ENCODE data around the gene DKKL1. TPM values are rescaled to one million over a fixed set of nuclear protein-coding genes. Genes with fewer than 3 reads are reported as not detected.
"Not testable (repeated sequence)": the region's sequence is repeated elsewhere in the genome, so short reads cannot be mapped to it uniquely, and the experiment has no call there.

The DKKL1 gene
- polyA plus RNA-seq, 1 donor (not counting 4 experiments of a cell fraction or from before 2014, with no cell fraction given): not detected

GRCh38 chr19:49324801-49325576 is 38.7 kb upstream of the DKKL1 start, which contains the start of gene SLC6A16:
SLC6A16 (minus strand) TSS chr19:49325191; CDS start chr19:49311347, 13,844 bp downstream.
- Histone ChIP-seq H4K20me1 (ENCODE audit: control insufficient read depth, extremely low read depth, insufficient read depth, low read length) (no peaks in the 10 kb centered on the region), H2AFZ (ENCODE audit: control insufficient read depth, low read length) (no peak within 1 kb of the TSS), H3K36me3 (ENCODE audit: control insufficient read depth in 2 of 2, extremely low read depth in 1 of 2, insufficient read depth in 2 of 2, low read length in 2 of 2) (no peaks in the 10 kb centered on the region), H3K79me2 (ENCODE audit: control insufficient read depth, insufficient read depth, low read length) (no peaks in the 10 kb centered on the region), H3K9me1 (ENCODE audit: control insufficient read depth, extremely low read depth, insufficient read depth, low read length) (no peaks in the 10 kb centered on the region), H3K9me3 (ENCODE audit: control insufficient read depth, low read depth, low read length) (no peaks in the 10 kb centered on the region), H3K4me2 (ENCODE audit: control insufficient read depth, extremely low read depth, insufficient read depth, low read depth, low read length) (no peak within 1 kb of the TSS), H3K27ac (ENCODE audit: control insufficient read depth, insufficient read depth, low read length) (no peak within 1 kb of the TSS), H3K9ac (ENCODE audit: control insufficient read depth, extremely low read depth, insufficient read depth, low read length) (no peak within 1 kb of the TSS), H3K4me1 (ENCODE audit: control insufficient read depth, extremely low read depth, insufficient read depth, low read length) (no peaks in the 10 kb centered on the region), H3K4me3 (ENCODE audit: control insufficient read depth in 2 of 3, extremely low read depth in 1 of 3, insufficient read depth in 2 of 3, low read depth in 1 of 3, low read length in 3 of 3) (no peak within 1 kb of the TSS), H3K27me3 (ENCODE audit: control insufficient read depth, extremely low read depth, insufficient read depth, low read length) (no peaks in the 10 kb centered on the region)
- TF ChIP-seq EZH2 (IDR thresholded peaks at IDR 0.05; ENCODE audit: low read length) (no peak), CTCF (optimal IDR thresholded peaks at IDR 0.05 in 1 of 3, IDR thresholded peaks at IDR 0.05 in 1 of 3, conservative IDR thresholded peaks at IDR 0.05 in 1 of 3; ENCODE audit: extremely low read depth in 1 of 3, insufficient read depth in 2 of 3, low read length in 3 of 3) (no peak)
- FAIRE-seq (no peak), DNase-seq (ENCODE audit: low read depth, low spot score) (no peak)
- dilution Hi-C loops (cut with MboI; ENCODE audit: extremely low pct_ligation_motif_present, low sequenced_read_pairs): no loop called here

GRCh38 chr19:49325756-49326155 is 37.9 kb upstream of the DKKL1 start:
- H3K9ac ChIP-seq (ENCODE audit: control insufficient read depth, extremely low read depth, insufficient read depth, low read length); H3K27me3 ChIP-seq (ENCODE audit: control insufficient read depth, extremely low read depth, insufficient read depth, low read length); H3K36me3 ChIP-seq (ENCODE audit: control insufficient read depth in 2 of 2, extremely low read depth in 1 of 2, insufficient read depth in 2 of 2, low read length in 2 of 2); H3K9me1 ChIP-seq (ENCODE audit: control insufficient read depth, extremely low read depth, insufficient read depth, low read length); FAIRE-seq; H3K4me1 ChIP-seq (ENCODE audit: control insufficient read depth, extremely low read depth, insufficient read depth, low read length); H4K20me1 ChIP-seq (ENCODE audit: control insufficient read depth, extremely low read depth, insufficient read depth, low read length); H3K9me3 ChIP-seq (ENCODE audit: control insufficient read depth, low read depth, low read length); H2AFZ ChIP-seq (ENCODE audit: control insufficient read depth, low read length); DNase-seq (ENCODE audit: low read depth, low spot score); H3K27ac ChIP-seq (ENCODE audit: control insufficient read depth, insufficient read depth, low read length); H3K4me2 ChIP-seq (ENCODE audit: control insufficient read depth, extremely low read depth, insufficient read depth, low read depth, low read length); dilution Hi-C loops (cut with MboI; ENCODE audit: extremely low pct_ligation_motif_present, low sequenced_read_pairs); H3K79me2 ChIP-seq (ENCODE audit: control insufficient read depth, insufficient read depth, low read length); H3K4me3 ChIP-seq (ENCODE audit: control insufficient read depth in 2 of 3, extremely low read depth in 1 of 3, insufficient read depth in 2 of 3, low read depth in 1 of 3, low read length in 3 of 3): not testable (repeated sequence)

All from keratinocyte (primary cell).